HG03159 (cell line): ENCODE results near the gene ABCA10.

ENCODE experiments used
- ATAC-seq: cut with Tn5 transposase; IDR thresholded peaks from one replicate; pipeline ENCODE4 v1.9.1; 2021; ENCODE audit warnings: mild to moderate bottlenecking, moderate library complexity; ENCODE audit not compliant: unreplicated experiment

ABCA10 gene

DNA sequence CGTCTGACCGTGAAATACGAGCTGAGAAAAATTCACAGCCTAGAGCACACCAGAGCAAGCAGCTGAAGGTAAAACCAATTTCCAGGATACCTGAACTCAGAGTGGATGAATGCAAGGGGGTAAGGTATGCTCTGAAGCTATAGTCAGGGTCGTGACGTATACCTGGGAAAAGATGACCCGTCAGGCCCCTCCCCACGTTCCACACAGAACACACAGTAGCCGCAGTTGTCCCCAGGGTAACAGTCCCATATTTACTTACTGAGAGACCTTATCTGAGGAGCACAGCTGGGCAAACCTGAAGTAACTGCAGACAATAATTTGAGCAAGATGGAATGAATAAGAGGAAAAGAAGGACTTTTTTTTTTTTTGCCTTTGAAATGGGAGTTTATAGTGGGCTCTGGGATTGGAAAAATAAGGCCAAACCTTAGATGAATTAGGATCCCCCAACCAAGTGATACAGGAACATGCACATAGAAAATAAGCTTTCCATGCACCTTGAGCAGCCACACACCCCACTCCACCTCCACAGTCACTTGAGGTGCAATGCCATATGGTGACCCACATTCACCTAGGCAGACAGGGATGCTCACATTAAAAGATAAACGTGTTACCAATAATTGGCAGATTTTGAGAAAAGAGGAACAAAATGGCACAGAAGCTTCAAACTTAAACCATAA, 124.9 kb downstream of the ABCA10 start:
- ATAC-seq: no peak

DNA sequence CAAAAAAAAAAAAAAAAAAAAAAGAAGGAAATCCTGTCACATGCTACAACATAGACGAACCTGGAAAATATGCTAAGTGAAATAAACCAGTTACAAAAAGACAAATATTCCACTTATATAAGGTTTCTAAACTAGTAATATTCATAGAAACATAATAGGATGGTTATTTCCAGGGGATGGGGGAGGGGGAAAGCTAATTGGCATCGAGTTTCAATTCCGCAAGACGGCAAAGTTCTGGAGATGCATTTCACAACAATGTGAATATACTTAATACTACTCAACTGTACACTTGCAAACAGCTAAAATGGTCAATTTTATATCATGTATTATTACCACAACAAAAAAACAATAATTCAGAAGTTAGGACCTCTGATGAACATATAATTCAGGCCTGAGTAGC, 130.0 kb downstream of the ABCA10 start:
- ATAC-seq: no peak
